K562 (cell line): ENCODE results near the gene PCDHA3. TPM values are rescaled to one million over a fixed set of nuclear protein-coding genes. Genes with fewer than 3 reads are reported as not detected.

Source experiments
- ATAC-seq: fragments of 200-7000 bp; cut with Tn5 transposase; 3 replicates; pipeline ENCODE4 v1.9.1; 2020; ENCODE audit warnings: moderate library complexity
- BruUV-seq: library from RNA; stranded (reverse); fragments of 400-500 nt; replicated peaks from 2 replicates; lab custom pipeline; 2021; lab: Mats Ljungman, UMichigan
- CTCF ChIA-PET: fragments of 300-600 bp; formaldehyde crosslinking; extraction: SDS; loops from one replicate; lab custom pipeline; 2021; ENCODE audit warnings: low intra/inter-chr PET ratio; lab: Yijun Ruan, JAX
- POLR2A ChIA-PET: fragments of 300-600, 350-650 bp; sonication (Branson Sonifier 250); formaldehyde crosslinking; extraction: SDS; loops from one replicate; lab custom pipeline; 2021; ENCODE audit warnings: antibody characterized with exemption, inconsistent platforms; lab: Yijun Ruan, JAX
- DNase-seq, 4 experiments: peaks; one replicate each; pipeline versions ENCODE4 v3.0.0 to v3.0.0-alpha.2; 2011 to 2018; ENCODE audit warnings: low spot score in 3 of 4, mixed read lengths in 3 of 4; ENCODE audit errors: extremely low read depth in 1 of 4
- FAIRE-seq: peaks from 2 replicates; lab custom pipeline; 2011; peaks lifted over from hg19 to GRCh38; lab: Jason Lieb, UNC
- H2AFZ ChIP-seq: 2 replicates; pipeline ENCODE4 v1.6.0; 2011; ENCODE audit warnings: low read depth, low read length, control low read depth, inconsistent platforms
- H3K27ac ChIP-seq: fragments of 200-600 bp; 3 replicates; pipeline ENCODE4 v1.8.0; 2011; ENCODE audit warnings: low read depth, mild to moderate bottlenecking, control low read depth, inconsistent platforms, low read length, moderate library complexity, mixed read lengths; ENCODE audit errors: extremely low read depth
- H3K27me3 ChIP-seq, 2 experiments: fragments of 300-600 bp in 1 of 2; 2 replicates in 1 of 2; 3 replicates in 1 of 2; pipeline versions ENCODE4 v1.6.0 to v1.8.0; 2011; ENCODE audit warnings: inconsistent platforms in 2 of 2, low read length in 2 of 2, mild to moderate bottlenecking in 1 of 2, mixed read lengths in 1 of 2, moderate library complexity in 1 of 2; ENCODE audit not compliant: control insufficient read depth in 2 of 2, insufficient read depth in 2 of 2
- H3K36me3 ChIP-seq: fragments of 300-600 bp; 3 replicates; pipeline ENCODE4 v1.8.0; 2011; ENCODE audit warnings: mild to moderate bottlenecking, low read length, inconsistent platforms; ENCODE audit not compliant: control insufficient read depth, insufficient read depth
- H3K4me1 ChIP-seq, 2 experiments: fragments of 200-600 bp in 1 of 2; replicated peaks in 1 of 2; 2 replicates in 1 of 2; 3 replicates in 1 of 2; pipeline versions ENCODE4 v1.5.1 to v1.8.0; 2011; ENCODE audit warnings: inconsistent platforms in 2 of 2, low read length in 2 of 2, mild to moderate bottlenecking in 1 of 2, mixed read lengths in 1 of 2, moderate library complexity in 1 of 2; ENCODE audit not compliant: control insufficient read depth in 2 of 2, insufficient read depth in 2 of 2
- H3K4me2 ChIP-seq: 2 replicates; pipeline ENCODE4 v1.6.1; 2011; ENCODE audit warnings: low read length, control low read depth, inconsistent platforms, mixed read lengths; ENCODE audit not compliant: insufficient read depth
- H3K4me3 ChIP-seq: fragments of 200-600 bp; sonication (generic), shearing (Covaris generic); 2 replicates; pipeline ENCODE4 v1.5.1; 2016; ENCODE audit warnings: control low read depth, inconsistent platforms
- H3K79me2 ChIP-seq: fragments of 200-600 bp; 3 replicates; pipeline ENCODE4 v1.8.0; 2011; ENCODE audit warnings: low read length, inconsistent platforms; ENCODE audit not compliant: control insufficient read depth, insufficient read depth
- H3K9ac ChIP-seq, 2 experiments: 2 replicates each; pipeline versions ENCODE4 v1.6.0 to v1.6.1; 2011; ENCODE audit warnings: low read depth in 2 of 2, low read length in 2 of 2, control low read depth in 1 of 2, inconsistent platforms in 1 of 2, mild to moderate bottlenecking in 1 of 2, mixed read lengths in 1 of 2; ENCODE audit not compliant: insufficient read depth in 1 of 2
- H3K9me1 ChIP-seq: one replicate; pipeline ENCODE4 v1.6.0; 2011; ENCODE audit warnings: inconsistent platforms, mild to moderate bottlenecking, low read length, moderate library complexity; ENCODE audit not compliant: control insufficient read depth, insufficient read depth
- H3K9me3 ChIP-seq: replicated peaks from 2 replicates; pipeline ENCODE4 v1.5.1; 2011; ENCODE audit warnings: low read depth, low read length, inconsistent platforms; ENCODE audit not compliant: control insufficient read depth, insufficient read depth
- H4K20me1 ChIP-seq: replicated peaks from 2 replicates; pipeline ENCODE4 v1.6.1; 2011; ENCODE audit warnings: low read length, inconsistent platforms, mixed read lengths; ENCODE audit not compliant: control insufficient read depth, insufficient read depth
- CTCF ChIP-seq, 3 experiments: IDR thresholded peaks in 2 of 3; conservative IDR thresholded peaks in 1 of 3; 2 replicates each; pipeline ENCODE4 v1.5.1; 2011 to 2012; ENCODE audit warnings: low read length in 3 of 3, mild to moderate bottlenecking in 3 of 3, control low read depth in 2 of 3, improper control_type of control experiment in 1 of 3, inconsistent platforms in 1 of 3, low read depth in 1 of 3, mixed read lengths in 1 of 3, moderate library complexity in 1 of 3; ENCODE audit not compliant: insufficient read depth in 2 of 3
- MTA3 ChIP-seq: fragments of 450-650 bp; formaldehyde crosslinking; IDR thresholded peaks from 2 replicates; pipeline ENCODE4 v1.6.1; 2017; ENCODE audit warnings: mild to moderate bottlenecking, borderline replicate concordance
- POLR2AphosphoS2 ChIP-seq: IDR thresholded peaks from 2 replicates; pipeline ENCODE4 v1.6.1; 2012; ENCODE audit warnings: low read length, improper control_type of control experiment
- ZNF764 ChIP-seq: fragments of 250-450 bp; sonication (Bioruptor Pico); IDR thresholded peaks from 2 replicates; pipeline ENCODE4 v1.4.0; 2020; ENCODE audit warnings: low read depth, mild to moderate bottlenecking, moderate library complexity
- ZNF778 ChIP-seq: fragments of 450-650 bp; formaldehyde crosslinking; IDR thresholded peaks from 2 replicates; pipeline ENCODE4 v1.4.0; 2020; ENCODE audit warnings: mild to moderate bottlenecking, moderate library complexity
- WGBS: fragments of 100-300 bp; shearing (Covaris generic); methylation state at CpG from one replicate; pipeline ENCODE4 v1.1.6; 2016; ENCODE audit warnings: low coverage, mixed read lengths; ENCODE audit not compliant: insufficient coverage; ENCODE audit errors: missing lambda C conversion rate; 5-methylcytosine and 5-hydroxymethylcytosine counted together
- in situ Hi-C: fragments of 300-500 bp; cut with MboI; formaldehyde crosslinking; loops from 4 replicates; pipeline ENCODE4 v1.15.0; 2018; ENCODE audit warnings: inconsistent platforms, mixed read lengths
- intact Hi-C: fragments of 100-400 bp; cut with micrococcal nuclease; formaldehyde crosslinking; loops from 2 replicates; pipeline ENCODE4 v1.14.2; 2022
- polyA plus RNA-seq, 8 experiments: library from polyadenylated mRNA; depleted of rRNA in 4 of 8; stranded (reverse) in 5 of 8; unstranded in 3 of 8; fragments of >200 nt; fragmentation: Nextera tagmentation in 2 of 8; fragmentation: Illumina TruSeq in 1 of 8; extraction: Ambion mirVana in 2 of 8; extraction: Trizol in 1 of 8; gene quantifications; 2 replicates each; pipeline versions ENCODE4 v1.2.1 to v1.2.3, GENCODE V29; 2011 to 2014; ENCODE audit warnings: inconsistent platforms in 1 of 8, missing spikeins in 1 of 8
- total RNA-seq, 7 experiments: library from RNA; depleted of rRNA in 6 of 7; stranded (reverse); fragments of >200 nt in 6 of 7; fragmentation: Illumina TruSeq in 2 of 7; extraction: Trizol in 2 of 7; gene quantifications; 2 replicates each; pipeline versions ENCODE4 v1.2.1 to v1.2.3, GENCODE V29; 2011 to 2021; ENCODE audit warnings: low replicate concordance in 1 of 7

Gene PCDHA3
- total and polyA plus RNA-seq, 9 of the 15 experiments (the other 6 are each of a cell fraction or from before 2014, with no cell fraction given), result not detected

GRCh38 chr5:140791089-140791488 lies 9.8 kb upstream of the PCDHA3 start (continued):
- TF ChIP-seq ZNF778 (CRISPR knock-in tag), result no peak
- no peak for TF ChIP-seq ZNF764 (CRISPR knock-in tag)

GRCh38 chr5:140794595-140795258 lies 6.1 kb upstream of the PCDHA3 start, which contains the start of gene PCDHA2:
Gene PCDHA2 (plus strand): TSS chr5:140794852.
- in situ Hi-C loops, result no loop called here
- no TSS peak for BruUV-seq
- no peaks in the 10 kb centered on the region; a peak in 1 of 5 replicates for H3K4me1 ChIP-seq

More at GRCh38 chr5:140794595-140795258, 6.1 kb upstream of the PCDHA3 start, which contains the start of gene PCDHA2:
- no peaks in the 10 kb centered on the region for H3K9me3 ChIP-seq
- intact Hi-C loops, result no loop called here
- WGBS, result 4% methylated on average over 23 of the region's 27 CpGs
- no peaks in the 10 kb centered on the region for H4K20me1 ChIP-seq
- DNase-seq (peak in 1 of 4 experiments; percentile 6), FAIRE-seq (no peak), ATAC-seq (peak; percentile 77)
- no peaks in the 10 kb centered on the region for H3K36me3 ChIP-seq
- H3K79me2 ChIP-seq, result no peaks in the 10 kb centered on the region
- ChIA-PET POLR2A (interaction anchor here (1.0 kb wide), 1 partner anchor 14 kb away, joined by 3 read pairs; no protein-coding TSS in a partner anchor), CTCF (interaction anchor here (1.0 kb wide), 1 partner anchor 60 kb away, joined by 4 read pairs; no protein-coding TSS in a partner anchor)
- 0 out of 2 replicates have a peak within 1 kb of the TSS, but pooled peaks have one; percentile 26 for H2AFZ ChIP-seq
- no peaks in the 10 kb centered on the region for H3K27me3 ChIP-seq
- no peak within 1 kb of the TSS for H3K4me3 ChIP-seq
- no peak within 1 kb of the TSS for H3K27ac ChIP-seq
- H3K4me2 ChIP-seq, result no peak within 1 kb of the TSS
- H3K9me1 ChIP-seq, result no peaks in the 10 kb centered on the region
- no peak within 1 kb of the TSS for H3K9ac ChIP-seq
- no peak for TF ChIP-seq MTA3
- no peak for TF ChIP-seq POLR2AphosphoS2
- TF ChIP-seq CTCF (IDR thresholded peaks at IDR 0.05 in 2 of 3, conservative IDR thresholded peaks at IDR 0.05 in 1 of 3; ENCODE audit: insufficient read depth in 2 of 3, low read depth in 1 of 3, low read length in 3 of 3), result peak in 2 of 3 experiments; percentile 20 to 39; a peak in 3 of 6 replicates
